Upper lobe of left lung (tissue), 4 donors: ENCODE measurements around the gene MAGI2.

Experiments used
- POLR2A ChIP-seq, 4 donors: fragments of 450-650 bp; IDR thresholded peaks; one replicate each; pipeline ENCODE4 v1.5.1; 2016 to 2017; ENCODE audit warnings: antibody characterized with exemption in 4 of 4, mild to moderate bottlenecking in 2 of 4
- POLR2AphosphoS5 ChIP-seq, 2 donors: sonication (generic); formaldehyde crosslinking; IDR thresholded peaks; one replicate each; pipeline ENCODE4 v1.5.1; 2017; ENCODE audit warnings: antibody characterized with exemption in 2 of 2
- TF ChIP-seq, protein P1 (sequence below), 6 experiments: fragments of 450-650 bp in 4 of 6; fragments of 200-600 bp in 2 of 6; sonication (generic) in 2 of 6; IDR thresholded peaks; one replicate each; pipeline ENCODE4 v1.5.1; 2016 to 2019; ENCODE audit warnings: antibody characterized with exemption in 6 of 6

DNA sequence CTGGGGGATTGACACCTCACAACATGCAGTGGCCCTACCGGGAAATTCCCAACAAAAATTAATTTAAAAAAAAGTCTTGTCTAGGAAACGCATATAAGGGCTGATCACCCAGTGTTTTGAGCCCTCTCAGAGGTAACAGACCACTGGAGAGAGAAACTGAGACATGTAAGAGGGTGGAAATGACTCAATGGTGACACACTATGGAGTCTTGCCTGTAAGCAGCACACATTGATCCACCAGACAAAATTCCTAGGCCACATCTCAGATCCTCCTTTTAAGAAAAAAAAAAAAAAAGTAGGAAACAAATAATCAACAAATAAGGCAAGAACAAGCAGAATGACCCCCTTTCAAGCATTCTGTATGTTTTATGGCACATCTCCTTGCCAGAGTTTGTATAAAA is 296.2 kb downstream of the MAGI2 start:
- TF ChIP-seq POLR2A (IDR thresholded peaks at IDR 0.05) (no peak), POLR2AphosphoS5 (IDR thresholded peaks at IDR 0.05) (no peak)
- TF ChIP-seq, protein P1, sequence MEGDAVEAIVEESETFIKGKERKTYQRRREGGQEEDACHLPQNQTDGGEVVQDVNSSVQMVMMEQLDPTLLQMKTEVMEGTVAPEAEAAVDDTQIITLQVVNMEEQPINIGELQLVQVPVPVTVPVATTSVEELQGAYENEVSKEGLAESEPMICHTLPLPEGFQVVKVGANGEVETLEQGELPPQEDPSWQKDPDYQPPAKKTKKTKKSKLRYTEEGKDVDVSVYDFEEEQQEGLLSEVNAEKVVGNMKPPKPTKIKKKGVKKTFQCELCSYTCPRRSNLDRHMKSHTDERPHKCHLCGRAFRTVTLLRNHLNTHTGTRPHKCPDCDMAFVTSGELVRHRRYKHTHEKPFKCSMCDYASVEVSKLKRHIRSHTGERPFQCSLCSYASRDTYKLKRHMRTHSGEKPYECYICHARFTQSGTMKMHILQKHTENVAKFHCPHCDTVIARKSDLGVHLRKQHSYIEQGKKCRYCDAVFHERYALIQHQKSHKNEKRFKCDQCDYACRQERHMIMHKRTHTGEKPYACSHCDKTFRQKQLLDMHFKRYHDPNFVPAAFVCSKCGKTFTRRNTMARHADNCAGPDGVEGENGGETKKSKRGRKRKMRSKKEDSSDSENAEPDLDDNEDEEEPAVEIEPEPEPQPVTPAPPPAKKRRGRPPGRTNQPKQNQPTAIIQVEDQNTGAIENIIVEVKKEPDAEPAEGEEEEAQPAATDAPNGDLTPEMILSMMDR (IDR thresholded peaks at IDR 0.05): no peak
